Esophagus squamous epithelium (tissue), 4 donors: ENCODE measurements around the gene ISG15.

Experiments used
- POLR2A ChIP-seq, 4 donors: fragments of 450-650 bp; IDR thresholded peaks; one replicate each; pipeline ENCODE4 v1.6.1; 2017; ENCODE audit warnings: antibody characterized with exemption in 4 of 4, mild to moderate bottlenecking in 4 of 4, moderate library complexity in 3 of 4
- TF ChIP-seq, protein P1 (sequence below), 6 experiments: fragments of 450-650 bp in 4 of 6; fragments of 200-600 bp in 2 of 6; sonication (generic) in 2 of 6; IDR thresholded peaks; one replicate each; pipeline ENCODE4 v1.5.1; 2016 to 2019; ENCODE audit warnings: antibody characterized with exemption in 6 of 6, mild to moderate bottlenecking in 4 of 6, moderate library complexity in 4 of 6

DNA sequence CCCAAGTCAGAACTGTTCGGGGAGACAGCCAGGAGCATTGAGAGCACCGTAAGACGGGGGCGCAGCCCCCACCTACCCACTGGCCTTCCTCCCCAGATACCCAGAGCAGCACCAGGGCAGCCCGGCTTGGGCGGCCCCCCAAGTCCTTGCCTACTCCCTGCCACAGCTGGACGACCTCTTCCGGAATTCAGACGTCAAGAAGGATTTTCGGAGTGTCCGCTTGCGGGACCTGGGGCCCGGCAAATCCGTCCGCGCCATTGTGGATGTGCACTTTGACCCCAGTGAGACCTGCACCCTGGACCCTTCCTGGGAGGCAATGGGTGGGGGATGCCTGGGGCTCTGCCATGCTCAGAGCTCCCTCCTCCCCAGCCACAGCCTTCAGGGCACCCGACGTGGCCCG is 34.1 kb downstream of the ISG15 start:
- TF ChIP-seq, protein P1, sequence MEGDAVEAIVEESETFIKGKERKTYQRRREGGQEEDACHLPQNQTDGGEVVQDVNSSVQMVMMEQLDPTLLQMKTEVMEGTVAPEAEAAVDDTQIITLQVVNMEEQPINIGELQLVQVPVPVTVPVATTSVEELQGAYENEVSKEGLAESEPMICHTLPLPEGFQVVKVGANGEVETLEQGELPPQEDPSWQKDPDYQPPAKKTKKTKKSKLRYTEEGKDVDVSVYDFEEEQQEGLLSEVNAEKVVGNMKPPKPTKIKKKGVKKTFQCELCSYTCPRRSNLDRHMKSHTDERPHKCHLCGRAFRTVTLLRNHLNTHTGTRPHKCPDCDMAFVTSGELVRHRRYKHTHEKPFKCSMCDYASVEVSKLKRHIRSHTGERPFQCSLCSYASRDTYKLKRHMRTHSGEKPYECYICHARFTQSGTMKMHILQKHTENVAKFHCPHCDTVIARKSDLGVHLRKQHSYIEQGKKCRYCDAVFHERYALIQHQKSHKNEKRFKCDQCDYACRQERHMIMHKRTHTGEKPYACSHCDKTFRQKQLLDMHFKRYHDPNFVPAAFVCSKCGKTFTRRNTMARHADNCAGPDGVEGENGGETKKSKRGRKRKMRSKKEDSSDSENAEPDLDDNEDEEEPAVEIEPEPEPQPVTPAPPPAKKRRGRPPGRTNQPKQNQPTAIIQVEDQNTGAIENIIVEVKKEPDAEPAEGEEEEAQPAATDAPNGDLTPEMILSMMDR (IDR thresholded peaks at IDR 0.05): no peak
- TF ChIP-seq POLR2A (IDR thresholded peaks at IDR 0.05): no peak
